ELR (cell line): ENCODE results near the gene MCTP2.
"Not testable (repeated sequence)": the region's sequence is repeated elsewhere in the genome, so short reads cannot be mapped to it uniquely, and the experiment has no call there.

Experiments used
- DNase-seq: peaks from one replicate; pipeline ENCODE4 v3.0.0-alpha.2; 2015; ENCODE audit warnings: low read depth

Gene MCTP2

GRCh38 chr15:94453227-94453988 lies 222.0 kb downstream of the MCTP2 start:
- no peak for DNase-seq

GRCh38 chr15:94455297-94455696 lies 223.9 kb downstream of the MCTP2 start:
- no peak for DNase-seq

GRCh38 chr15:94456226-94456625 lies 224.9 kb downstream of the MCTP2 start:
- DNase-seq: no peak

- DNase-seq: no peak
Observed at GRCh38 chr15:94457661-94458060, 226.3 kb downstream of the MCTP2 start.

GRCh38 chr15:94460624-94461023 lies 229.3 kb downstream of the MCTP2 start:
- DNase-seq: no peak

GRCh38 chr15:94467034-94467433 lies 235.7 kb downstream of the MCTP2 start:
- DNase-seq: no peak

- no peak for DNase-seq
Observed at GRCh38 chr15:94470492-94470891, 239.1 kb downstream of the MCTP2 start.

- DNase-seq: no peak
Observed at GRCh38 chr15:94476686-94477085, 245.3 kb downstream of the MCTP2 start.

- DNase-seq: no peak
Observed at GRCh38 chr15:94477913-94478553, 246.7 kb downstream of the MCTP2 start.

- no peak for DNase-seq
Observed at GRCh38 chr15:94478763-94479162, 247.4 kb downstream of the MCTP2 start.

GRCh38 chr15:94480289-94480834 lies 249.0 kb downstream of the MCTP2 start:
- DNase-seq: no peak

- no peak for DNase-seq
Observed at GRCh38 chr15:94485148-94485719, 253.9 kb downstream of the MCTP2 start.

- DNase-seq: no peak
Observed at GRCh38 chr15:94487635-94488034, 256.3 kb downstream of the MCTP2 start.

- DNase-seq: no peak
Observed at GRCh38 chr15:94493176-94493575, 261.8 kb downstream of the MCTP2 start.

- not testable (repeated sequence) for DNase-seq
Observed at GRCh38 chr15:94493586-94493985, 262.2 kb downstream of the MCTP2 start.

GRCh38 chr15:94494732-94495131 lies 263.4 kb downstream of the MCTP2 start:
- DNase-seq: no peak

- no peak for DNase-seq
Observed at GRCh38 chr15:94503293-94503692, 271.9 kb downstream of the MCTP2 start.

- DNase-seq: no peak
Observed at GRCh38 chr15:94509259-94509658, 277.9 kb downstream of the MCTP2 start.

- DNase-seq: no peak
Observed at GRCh38 chr15:94522125-94522524, 290.8 kb downstream of the MCTP2 start.

GRCh38 chr15:94523873-94524272 lies 292.5 kb downstream of the MCTP2 start:
- no peak for DNase-seq

- no peak for DNase-seq
Observed at GRCh38 chr15:94524565-94524964, 293.2 kb downstream of the MCTP2 start.

- DNase-seq: no peak
Observed at GRCh38 chr15:94526071-94526689, 294.8 kb downstream of the MCTP2 start.

- DNase-seq: no peak
Observed at GRCh38 chr15:94532226-94532625, 300.9 kb downstream of the MCTP2 start.
